Activated CD4-positive, CD25-positive, alpha-beta regulatory T cell treated with anti-CD3 and anti-CD28 coated beads, Interleukin-2, amount 50 U/mL, for 72 hours (primary cell): ENCODE data around the gene MTMR3.
"Not testable (repeated sequence)": the region's sequence is repeated elsewhere in the genome, so short reads cannot be mapped to it uniquely, and the experiment has no call there.

Experiments
- DNase-seq: peaks from one replicate; pipeline ENCODE4 v3.0.0; 2021

Gene MTMR3

GRCh38 chr22:30061094-30061493 is 178.1 kb downstream of the MTMR3 start:
- DNase-seq, result not testable (repeated sequence)

GRCh38 chr22:30062259-30062658 is 179.3 kb downstream of the MTMR3 start:
- no peak for DNase-seq

- no peak for DNase-seq
Measured at GRCh38 chr22:30062950-30063349, 180.0 kb downstream of the MTMR3 start.

GRCh38 chr22:30064172-30064571 is 181.2 kb downstream of the MTMR3 start:
- no peak for DNase-seq

- no peak for DNase-seq
Measured at GRCh38 chr22:30073743-30074142, 190.8 kb downstream of the MTMR3 start.

GRCh38 chr22:30074147-30074546 is 191.2 kb downstream of the MTMR3 start:
- DNase-seq, result no peak

GRCh38 chr22:30074994-30075393 is 192.0 kb downstream of the MTMR3 start:
- DNase-seq, result no peak

GRCh38 chr22:30077279-30077880 is 194.4 kb downstream of the MTMR3 start:
- no peak for DNase-seq

GRCh38 chr22:30078320-30079311 is 195.6 kb downstream of the MTMR3 start:
- DNase-seq, result no peak

GRCh38 chr22:30079952-30080533 is 197.1 kb downstream of the MTMR3 start, which contains the start of gene HORMAD2:
Gene HORMAD2 (plus strand): TSS chr22:30080464. CDS start chr22:30093953, 13,489 bp downstream.
- no peak for DNase-seq
